HG02798 (cell line): ENCODE measurements around the gene SLC36A1.

Source experiments
- ATAC-seq: cut with Tn5 transposase; IDR thresholded peaks from one replicate; pipeline ENCODE4 v1.9.1; 2021; ENCODE audit warnings: mild to moderate bottlenecking; ENCODE audit not compliant: unreplicated experiment, poor library complexity

SLC36A1 gene

GRCh38 chr5:151450605-151451004 lies 3.2 kb downstream of the SLC36A1 start:
- ATAC-seq, result no peak

- peak; percentile 61 for ATAC-seq
Measured at GRCh38 chr5:151451626-151452520, 4.5 kb downstream of the SLC36A1 start.

- ATAC-seq, result no peak
Measured at GRCh38 chr5:151454166-151454565, 6.8 kb downstream of the SLC36A1 start.

- no peak for ATAC-seq
Measured at GRCh38 chr5:151454889-151455288, 7.5 kb downstream of the SLC36A1 start.

- ATAC-seq, result no peak
Measured at GRCh38 chr5:151456321-151456940, 9.0 kb downstream of the SLC36A1 start.

GRCh38 chr5:151458314-151458713 lies 10.9 kb downstream of the SLC36A1 start:
- no peak for ATAC-seq

GRCh38 chr5:151459680-151460324 lies 12.4 kb downstream of the SLC36A1 start:
- ATAC-seq, result no peak

GRCh38 chr5:151461312-151461711 lies 13.9 kb downstream of the SLC36A1 start:
- peak; percentile 96 for ATAC-seq

- ATAC-seq, result no peak
Measured at GRCh38 chr5:151463137-151464029, 16.0 kb downstream of the SLC36A1 start.

GRCh38 chr5:151464101-151464500 lies 16.7 kb downstream of the SLC36A1 start:
- no peak for ATAC-seq

- ATAC-seq, result no peak
Measured at GRCh38 chr5:151465476-151465875, 18.1 kb downstream of the SLC36A1 start.

- no peak for ATAC-seq
Measured at GRCh38 chr5:151467576-151467975, 20.2 kb downstream of the SLC36A1 start.

- ATAC-seq, result no peak
Measured at GRCh38 chr5:151469386-151469785, 22.0 kb downstream of the SLC36A1 start.

GRCh38 chr5:151469992-151470391 lies 22.6 kb downstream of the SLC36A1 start:
- no peak for ATAC-seq

GRCh38 chr5:151470439-151470838 lies 23.0 kb downstream of the SLC36A1 start:
- ATAC-seq, result no peak

GRCh38 chr5:151471276-151471675 lies 23.9 kb downstream of the SLC36A1 start:
- ATAC-seq, result no peak

- ATAC-seq, result no peak
Measured at GRCh38 chr5:151474799-151475198, 27.4 kb downstream of the SLC36A1 start.

GRCh38 chr5:151475388-151475787 lies 28.0 kb downstream of the SLC36A1 start:
- no peak for ATAC-seq

GRCh38 chr5:151476016-151476415 lies 28.6 kb downstream of the SLC36A1 start:
- ATAC-seq, result no peak

GRCh38 chr5:151477101-151477500 lies 29.7 kb downstream of the SLC36A1 start:
- ATAC-seq, result no peak
